ENCODE results near the gene TMEM47. TPM values are rescaled to one million over a fixed set of nuclear protein-coding genes. Genes with fewer than 3 reads are reported as not detected.

The TMEM47 gene
- total and polyA plus RNA-seq, 2 of the 8 experiments (the other 6 are each of a cell fraction or from before 2014, with no cell fraction given): 24.8 to 28.5 TPM

- FAIRE-seq: no peak
Observed at GRCh38 chrX:34638116-34638515, 19.0 kb downstream of the TMEM47 start.

More at GRCh38 chrX:34638116-34638515, 19.0 kb downstream of the TMEM47 start:
- ChIA-PET POLR2A (ENCODE audit: partially characterized antibody) (no interaction called here), CTCF (ENCODE audit: partially characterized antibody) (interaction anchor here (0.6 to 2.0 kb wide), 14 partner anchors 10 to 352 kb away, joined by 3 to 5 read pairs (median 3); no protein-coding TSS in a partner anchor)
- 93% methylated on average over 1 of the region's 1 CpG; no CpG with 5 or more reads in 1 of the 2 experiments for WGBS, 2 experiments (ENCODE audit: extremely low coverage in 1 of 2, insufficient coverage in 1 of 2, insufficient read length in 1 of 2, insufficient replicate concordance in 2 of 2, low coverage in 1 of 2, low lambda C conversion rate in 2 of 2, missing lambda C conversion rate in 1 of 2)
- Histone ChIP-seq H4K8ac (ENCODE audit: extremely low read depth, insufficient read depth, low read length) (no peak overlapping the region), H4K91ac (replicated peaks; ENCODE audit: insufficient read length, low read length) (no peak overlapping the region), H3K18ac (ENCODE audit: extremely low read depth, low read length) (no peak overlapping the region), H3K4me2 (ENCODE audit: insufficient read depth in 1 of 2, low read depth in 2 of 2, low read length in 2 of 2) (no peak overlapping the region), H3K27me3 (replicated peaks in 1 of 4; ENCODE audit: control insufficient read depth in 3 of 4, extremely low read depth in 1 of 4, insufficient read depth in 3 of 4, low read length in 3 of 4) (no peaks in the 10 kb centered on the region), H3K56ac (replicated peaks; ENCODE audit: insufficient read length, low read depth, low read length) (no peak overlapping the region), H2AFZ (ENCODE audit: low read length) (no peak overlapping the region), H3K27ac (ENCODE audit: low read depth, low read length) (no peak overlapping the region), H2BK12ac (ENCODE audit: low read depth, low read length) (no peak overlapping the region), H3K79me1 (ENCODE audit: low read depth, low read length) (no peaks in the 10 kb centered on the region), H3K14ac (ENCODE audit: insufficient read length) (no peak overlapping the region), H4K5ac (ENCODE audit: insufficient read length, low read depth, low read length) (no peak overlapping the region), H2BK15ac (ENCODE audit: low read length) (no peak overlapping the region), H3K23ac (ENCODE audit: insufficient read length) (no peak overlapping the region), H3K23me2 (ENCODE audit: low read depth, low read length) (no peaks in the 10 kb centered on the region), H2BK20ac (ENCODE audit: low read length) (no peak overlapping the region), H2BK120ac (replicated peaks; ENCODE audit: low read depth, low read length) (no peak overlapping the region), H2AK5ac (ENCODE audit: low read depth, low read length) (no peak overlapping the region), H3K9me3 (ENCODE audit: insufficient read depth in 2 of 2, low read depth in 1 of 2, low read length in 1 of 2) (no peaks in the 10 kb centered on the region), H3K4me3 (ENCODE audit: extremely low read depth in 1 of 4, insufficient read depth in 2 of 4, low read depth in 3 of 4, low read length in 4 of 4) (no peak overlapping the region), H3K36me3 (ENCODE audit: control insufficient read depth in 2 of 4, insufficient read depth in 4 of 4, low read length in 3 of 4) (no peaks in the 10 kb centered on the region; a peak in 1 of 8 replicates), H2BK5ac (ENCODE audit: low read depth, low read length) (no peak overlapping the region), H4K20me1 (replicated peaks in 1 of 2; ENCODE audit: control insufficient read depth in 1 of 2, insufficient read depth in 2 of 2, low read length in 2 of 2) (no peaks in the 10 kb centered on the region), H3K4ac (replicated peaks; ENCODE audit: insufficient read length, low read depth, low read length) (no peak overlapping the region), H3K4me1 (replicated peaks in 1 of 4; ENCODE audit: control insufficient read depth in 3 of 4, insufficient read depth in 4 of 4, low read length in 3 of 4) (0 out of 7 replicates have a peak, but pooled peaks cover 0 to 3% (median 0%) of the 10 kb centered on the region in 4 experiments), H3K79me2 (ENCODE audit: control insufficient read depth in 1 of 2, insufficient read depth in 2 of 2, low read length in 2 of 2) (peaks cover 0 to 30% of the 10 kb centered on the region in 2 experiments; a peak in 2 of 4 replicates), H3K9ac (replicated peaks in 1 of 4; ENCODE audit: extremely low read depth in 1 of 4, low read depth in 3 of 4, low read length in 3 of 4) (no peak overlapping the region)
- TF ChIP-seq KDM1A (IDR thresholded peaks at IDR 0.05; ENCODE audit: borderline replicate concordance, low read length) (no peak), CTCF (IDR thresholded peaks at IDR 0.05; ENCODE audit: control extremely low read depth in 1 of 3, insufficient read depth in 1 of 3, low read depth in 1 of 3, low read length in 3 of 3) (peak in 1 of 3 experiments; percentile 25; a peak in 1 of 4 replicates), NANOG (IDR thresholded peaks at IDR 0.05; ENCODE audit: insufficient read depth, low read depth, low read length, poor library complexity, severe bottlenecking) (no peak), KDM5A (IDR thresholded peaks at IDR 0.05; ENCODE audit: low read length) (no peak), RAD21 (IDR thresholded peaks at IDR 0.05 in 1 of 2, conservative IDR thresholded peaks at IDR 0.05 in 1 of 2; ENCODE audit: low read depth in 2 of 2, low read length in 2 of 2) (peak; percentile 56 to 63), USF2 (IDR thresholded peaks at IDR 0.05; ENCODE audit: low read length) (no peak)
- DNase-seq (ENCODE audit: low read depth in 1 of 2, low spot score in 2 of 2): no peak

Measured in H1 (cell line).